K562 (cell line): Measurements from ENCODE around the gene SLC4A11. TPM values are rescaled to one million over a fixed set of nuclear protein-coding genes. Genes with fewer than 3 reads are reported as not detected.

Source experiments
- ARID1B ChIP-seq: fragments of 450-650 bp; IDR thresholded peaks from 2 replicates; pipeline ENCODE4 v1.6.1; 2016; ENCODE audit warnings: antibody characterized with exemption, mild to moderate bottlenecking, inconsistent platforms
- BCL6 ChIP-seq: fragments of 250-450 bp; sonication (Bioruptor Pico); IDR thresholded peaks from 2 replicates; pipeline ENCODE4 v1.4.0; 2020
- BRCA1 ChIP-seq, 2 experiments: fragments of 450-650 bp in 1 of 2; sonication (generic) in 1 of 2; formaldehyde crosslinking in 1 of 2; IDR thresholded peaks; 2 replicates each; pipeline versions ENCODE4 v1.5.0 to v1.6.1; 2017 to 2020; ENCODE audit warnings: mild to moderate bottlenecking in 1 of 2, missing genetic modification reagents in 1 of 2
- HMGXB4 ChIP-seq: sonication (generic); formaldehyde crosslinking; IDR thresholded peaks from 2 replicates; pipeline ENCODE4 v1.8.1; 2023; ENCODE audit warnings: mild to moderate bottlenecking, missing genetic modification reagents
- IFI16 ChIP-seq: fragments of 250-450 bp; sonication (Bioruptor Pico); IDR thresholded peaks from 2 replicates; pipeline ENCODE4 v2.1.2; 2022; ENCODE audit warnings: mild to moderate bottlenecking, inconsistent platforms
- KAT2B ChIP-seq: IDR thresholded peaks from one replicate; pipeline ENCODE4 v1.6.1; 2012; ENCODE audit warnings: low read depth, mild to moderate bottlenecking, control low read depth, inconsistent platforms, low read length, moderate library complexity
- MXD1 ChIP-seq: fragments of 250-450 bp; sonication (Bioruptor Pico); IDR thresholded peaks from 2 replicates; pipeline ENCODE4 v1.8.0; 2021; ENCODE audit warnings: borderline replicate concordance, mild to moderate bottlenecking, moderate library complexity; ENCODE audit not compliant: poor library complexity, severe bottlenecking
- MYC ChIP-seq, 2 experiments: fragments of 250-450 bp in 1 of 2; sonication (Bioruptor Pico) in 1 of 2; IDR thresholded peaks; 2 replicates each; pipeline versions ENCODE4 v1.5.1 to v1.6.1; 2012 to 2021; ENCODE audit warnings: low read depth in 2 of 2, borderline replicate concordance in 1 of 2, improper control_type of control experiment in 1 of 2, low read length in 1 of 2, mild to moderate bottlenecking in 1 of 2, moderate library complexity in 1 of 2
- NCOA6 ChIP-seq: fragments of 450-650 bp; IDR thresholded peaks from 2 replicates; pipeline ENCODE4 v1.6.1; 2017; ENCODE audit warnings: mild to moderate bottlenecking
- NR1H2 ChIP-seq: sonication (generic); formaldehyde crosslinking; IDR thresholded peaks from 2 replicates; pipeline ENCODE4 v1.4.0; 2020; ENCODE audit warnings: mild to moderate bottlenecking, missing genetic modification reagents
- POLR2G ChIP-seq: fragments of 200-400 bp; formaldehyde crosslinking; IDR thresholded peaks from 2 replicates; pipeline ENCODE4 v1.6.1; 2017; ENCODE audit warnings: low read depth, mild to moderate bottlenecking, antibody characterized with exemption, low read length, moderate library complexity
- SFPQ ChIP-seq: fragments of 200-400 bp; formaldehyde crosslinking; IDR thresholded peaks from 2 replicates; pipeline ENCODE4 v1.6.1; 2017; ENCODE audit warnings: mild to moderate bottlenecking, low read depth, low read length, moderate library complexity
- SRSF9 ChIP-seq: fragments of 200-400 bp; formaldehyde crosslinking; IDR thresholded peaks from 2 replicates; pipeline ENCODE4 v1.6.1; 2017; ENCODE audit warnings: low read depth, low read length, borderline replicate concordance
- ZHX1 ChIP-seq: fragments of 150-350 bp; conservative IDR thresholded peaks from 2 replicates; pipeline ENCODE4 v1.6.1; 2014; ENCODE audit warnings: low read length
- ZNF316 ChIP-seq: fragments of 450-650 bp; IDR thresholded peaks from 2 replicates; pipeline ENCODE4 v1.6.1; 2016
- ZNF41 ChIP-seq: fragments of 250-450 bp; sonication (Bioruptor Pico); conservative IDR thresholded peaks from 2 replicates; pipeline ENCODE4 v1.4.0; 2020; ENCODE audit warnings: mild to moderate bottlenecking
- ZNF444 ChIP-seq: fragments of 250-450 bp; sonication (Bioruptor Pico); IDR thresholded peaks from 2 replicates; pipeline ENCODE4 v1.4.0; 2020; ENCODE audit warnings: mild to moderate bottlenecking, moderate library complexity
- ZNF551 ChIP-seq: fragments of 250-450 bp; sonication (Bioruptor Pico); IDR thresholded peaks from 2 replicates; pipeline ENCODE4 v1.5.0; 2021; ENCODE audit warnings: mild to moderate bottlenecking, moderate library complexity
- ZNF589 ChIP-seq: fragments of 200-800 bp; sonication (Bioruptor generic); IDR thresholded peaks from 2 replicates; pipeline ENCODE4 v1.6.1; 2016; ENCODE audit warnings: low read depth, missing genetic modification characterization, missing compliant biosample characterization
- ZNF79 ChIP-seq: fragments of 250-450 bp; sonication (Bioruptor Pico); IDR thresholded peaks from 2 replicates; pipeline ENCODE4 v1.4.0; 2020; ENCODE audit warnings: low read depth, mild to moderate bottlenecking, moderate library complexity
- polyA plus RNA-seq, 8 experiments: library from polyadenylated mRNA; depleted of rRNA in 4 of 8; stranded (reverse) in 5 of 8; unstranded in 3 of 8; fragments of >200 nt; fragmentation: Nextera tagmentation in 2 of 8; fragmentation: Illumina TruSeq in 1 of 8; extraction: Ambion mirVana in 2 of 8; extraction: Trizol in 1 of 8; gene quantifications; 2 replicates each; pipeline versions ENCODE4 v1.2.1 to v1.2.3, GENCODE V29; 2011 to 2014; ENCODE audit warnings: inconsistent platforms in 1 of 8, missing spikeins in 1 of 8
- total RNA-seq, 7 experiments: library from RNA; depleted of rRNA in 6 of 7; stranded (reverse); fragments of >200 nt in 6 of 7; fragmentation: Illumina TruSeq in 2 of 7; extraction: Trizol in 2 of 7; gene quantifications; 2 replicates each; pipeline versions ENCODE4 v1.2.1 to v1.2.3, GENCODE V29; 2011 to 2021; ENCODE audit warnings: low replicate concordance in 1 of 7

Gene SLC4A11
- total and polyA plus RNA-seq, 9 of the 15 experiments (the other 6 are each of a cell fraction or from before 2014, with no cell fraction given) = 0.10 to 2.0 (median 0.20) TPM

- TF ChIP-seq BCL6 (CRISPR knock-in tag) (no peak), ZNF41 (no peak), ZNF79 (CRISPR knock-in tag) (no peak), ZNF444 (CRISPR knock-in tag) (no peak), POLR2G (peak; percentile 86), ARID1B (peak; percentile 8; the same call in 1 of the 2 replicates), NR1H2 (CRISPR knock-in tag) (no peak), BRCA1 (IDR thresholded peaks at IDR 0.05) (no peak), BRCA1 (CRISPR knock-in tag; IDR thresholded peaks at IDR 0.05) (no peak), SFPQ (no peak), ZNF589 (CRISPR knock-in tag) (no peak), NCOA6 (no peak), MXD1 (CRISPR knock-in tag) (no peak), IFI16 (CRISPR knock-in tag) (no peak), ZNF551 (CRISPR knock-in tag) (no peak), ZNF316 (no peak), MYC (IDR thresholded peaks at IDR 0.05; ENCODE audit: low read depth, low read length) (peak; percentile 91), MYC (CRISPR knock-in tag; IDR thresholded peaks at IDR 0.05; ENCODE audit: borderline replicate concordance, low read depth) (0 out of 2 replicates have a peak, but pooled peaks have one; percentile 82), ZHX1 (no peak), SRSF9 (no peak), HMGXB4 (CRISPR knock-in tag) (no peak), KAT2B (no peak)
Observed at GRCh38 chr20:3209257-3209945, 29.6 kb downstream of the SLC4A11 start, which contains the start of gene ITPA (continued).
